HCT116 (cell line): ENCODE data around the gene MLYCD. TPM values are rescaled to one million over a fixed set of nuclear protein-coding genes. Genes with fewer than 3 reads are reported as not detected.

Source experiments
- ATAC-seq: fragments of 200-7000 bp; cut with Tn5 transposase; 2 replicates; pipeline ENCODE4 v1.9.1; 2020; ENCODE audit warnings: mild to moderate bottlenecking, moderate library complexity
- BruUV-seq: library from RNA; stranded (reverse); fragments of 400-500 nt; replicated peaks from 2 replicates; lab custom pipeline; 2021; lab: Mats Ljungman, UMichigan
- CTCF ChIA-PET: fragments of 300-600 bp; sonication (Branson Sonifier 250); formaldehyde crosslinking; loops from one replicate; lab custom pipeline; 2021; ENCODE audit warnings: antibody characterized with exemption; lab: Charles Lee
- POLR2A ChIA-PET: fragments of 300-600, 350-600 bp; sonication (Branson Sonifier 250); formaldehyde crosslinking; loops from one replicate; lab custom pipeline; 2021; ENCODE audit warnings: antibody characterized with exemption; lab: Charles Lee
- RAD21 ChIA-PET, 2 experiments: fragments of 300-600 bp; sonication (Branson Sonifier 250); formaldehyde crosslinking; loops; one replicate each; lab custom pipeline; 2023; ENCODE audit warnings: low total read pairs in 2 of 2; ENCODE audit not compliant: uncharacterized antibody in 2 of 2, unreplicated experiment in 2 of 2, low non-redundant PET in 1 of 2; lab: Charles Lee
- DNase-seq: peaks from one replicate; pipeline ENCODE4 v3.0.0-alpha.2; 2010; ENCODE audit warnings: low read depth, low spot score
- H2AFZ ChIP-seq: fragments of 200-600 bp; shearing (Covaris generic), sonication (generic); 2 replicates; pipeline ENCODE4 v1.6.1; 2017; ENCODE audit warnings: low read depth, mixed run types, mixed read lengths, antibody characterized with exemption, low read length; ENCODE audit not compliant: poor library complexity, severe bottlenecking
- H3K27ac ChIP-seq: 2 replicates; pipeline ENCODE4 v1.5.1; 2012; ENCODE audit warnings: low read depth, low read length
- H3K27me3 ChIP-seq: fragments of 200-600 bp; sonication (generic); 2 replicates; pipeline ENCODE4 v1.6.1; 2016; ENCODE audit warnings: mixed run types, low read length, mixed read lengths; ENCODE audit not compliant: insufficient read depth
- H3K36me3 ChIP-seq, 2 experiments: fragments of 200-500 bp in 1 of 2; fragments of 200-600 bp in 1 of 2; sonication (Bioruptor generic) in 1 of 2; sonication (generic) in 1 of 2; 2 replicates each; pipeline versions ENCODE4 v1.5.1 to v1.6.1; 2014 to 2016; ENCODE audit warnings: low read length in 2 of 2, inconsistent platforms in 1 of 2, mixed read lengths in 1 of 2, mixed run types in 1 of 2; ENCODE audit not compliant: insufficient read depth in 2 of 2, control insufficient read depth in 1 of 2
- H3K4me1 ChIP-seq, 2 experiments: fragments of 200-600 bp in 1 of 2; sonication (generic) in 1 of 2; 2 replicates each; pipeline versions ENCODE4 v1.5.1 to v1.6.1; 2012 to 2017; ENCODE audit warnings: low read length in 2 of 2, inconsistent platforms in 1 of 2, mild to moderate bottlenecking in 1 of 2, mixed read lengths in 1 of 2, mixed run types in 1 of 2, moderate library complexity in 1 of 2; ENCODE audit not compliant: insufficient read depth in 2 of 2, control insufficient read depth in 1 of 2
- H3K4me2 ChIP-seq: fragments of 200-600 bp; sonication (generic); 2 replicates; pipeline ENCODE4 v1.6.1; 2017; ENCODE audit warnings: mixed run types, low read length, mixed read lengths
- H3K4me3 ChIP-seq, 2 experiments: fragments of 200-600 bp in 1 of 2; sonication (generic) in 1 of 2; replicated peaks in 1 of 2; 2 replicates each; pipeline ENCODE4 v1.5.1; 2011 to 2016; ENCODE audit warnings: low read length in 2 of 2, control low read depth in 1 of 2, low read depth in 1 of 2, mild to moderate bottlenecking in 1 of 2, mixed read lengths in 1 of 2, mixed run types in 1 of 2
- H3K79me2 ChIP-seq: fragments of 200-600 bp; sonication (generic); 2 replicates; pipeline ENCODE4 v1.6.1; 2017; ENCODE audit warnings: mild to moderate bottlenecking, mixed run types, low read length, moderate library complexity, mixed read lengths; ENCODE audit not compliant: insufficient read depth
- H3K9ac ChIP-seq: fragments of 200-600 bp; sonication (generic); 2 replicates; pipeline ENCODE4 v1.6.1; 2016; ENCODE audit warnings: low read length, mixed read lengths
- H3K9me2 ChIP-seq: fragments of 200-600 bp; sonication (generic), shearing (Covaris generic); 2 replicates; pipeline ENCODE4 v1.6.1; 2017; ENCODE audit warnings: mixed run types, mild to moderate bottlenecking, moderate library complexity; ENCODE audit not compliant: insufficient read depth
- H3K9me3 ChIP-seq, 2 experiments: fragments of 200-500 bp in 1 of 2; fragments of 200-600 bp in 1 of 2; sonication (Bioruptor generic) in 1 of 2; sonication (generic) in 1 of 2; 2 replicates each; pipeline ENCODE4 v1.6.1; 2014 to 2017; ENCODE audit warnings: low read length in 2 of 2, mixed read lengths in 2 of 2, inconsistent platforms in 1 of 2, low read depth in 1 of 2, mild to moderate bottlenecking in 1 of 2, mixed run types in 1 of 2, moderate library complexity in 1 of 2; ENCODE audit not compliant: control insufficient read depth in 1 of 2, insufficient read depth in 1 of 2
- H4K20me1 ChIP-seq: fragments of 200-600 bp; sonication (generic), shearing (Covaris generic); 2 replicates; pipeline ENCODE4 v1.6.1; 2017; ENCODE audit warnings: mixed run types, mild to moderate bottlenecking, moderate library complexity; ENCODE audit not compliant: insufficient read depth
- ATF3 ChIP-seq: IDR thresholded peaks from 2 replicates; pipeline ENCODE4 v1.6.1; 2012
- CBX3 ChIP-seq: IDR thresholded peaks from 2 replicates; pipeline ENCODE4 v1.6.1; 2012; ENCODE audit warnings: low read depth
- CEBPB ChIP-seq: IDR thresholded peaks from 2 replicates; pipeline ENCODE4 v1.6.1; 2012; ENCODE audit warnings: low read depth
- EZH2 ChIP-seq: fragments of 200-600 bp; sonication (generic); IDR thresholded peaks from 2 replicates; pipeline ENCODE4 v1.6.1; 2017; ENCODE audit warnings: antibody characterized with exemption, mixed run types
- EZH2phosphoT487 ChIP-seq: fragments of 200-600 bp; IDR thresholded peaks from 2 replicates; pipeline ENCODE4 v1.6.1; 2018; ENCODE audit warnings: antibody characterized with exemption, borderline replicate concordance
- FOSL1 ChIP-seq: IDR thresholded peaks from 2 replicates; pipeline ENCODE4 v1.6.1; 2012; ENCODE audit warnings: low read depth
- JUND ChIP-seq: IDR thresholded peaks from 2 replicates; pipeline ENCODE4 v1.6.1; 2012
- POLR2A ChIP-seq: IDR thresholded peaks from 2 replicates; pipeline ENCODE4 v1.7.0; 2011; ENCODE audit warnings: borderline replicate concordance; ENCODE audit not compliant: insufficient read depth, insufficient read length; ENCODE audit errors: extremely low read depth
- RAD21 ChIP-seq: IDR thresholded peaks from 2 replicates; pipeline ENCODE4 v1.6.1; 2012; ENCODE audit warnings: low read depth, mild to moderate bottlenecking
- SRF ChIP-seq: IDR thresholded peaks from 2 replicates; pipeline ENCODE4 v1.6.1; 2012; ENCODE audit warnings: low read depth
- TCF7L2 ChIP-seq: IDR thresholded peaks from 2 replicates; pipeline ENCODE4 v1.7.0; 2011; ENCODE audit warnings: borderline replicate concordance, inconsistent platforms; ENCODE audit not compliant: insufficient read depth, insufficient read length; ENCODE audit errors: extremely low read depth
- ZFX ChIP-seq: fragments of 450-650 bp; IDR thresholded peaks from 2 replicates; pipeline ENCODE4 v1.6.1; 2017
- intact Hi-C: fragments of 100-400 bp; cut with micrococcal nuclease; formaldehyde crosslinking; loops from 2 replicates; pipeline ENCODE4 v1.10.0; 2022
- total RNA-seq: library from RNA; stranded (reverse); gene quantifications from one replicate; pipeline ENCODE4 v1.2.1, GENCODE V29; 2021; ENCODE audit not compliant: unreplicated experiment
- TF ChIP-seq, protein P1 (sequence below): IDR thresholded peaks from 2 replicates; pipeline ENCODE4 v1.6.1; 2012

The MLYCD gene
- total RNA-seq, 1 experiment from 2014 or later: 3.9 TPM

- TF ChIP-seq ATF3: no peak
- no peak for TF ChIP-seq RAD21
- TF ChIP-seq FOSL1: no peak
Measured at GRCh38 chr16:83915081-83915480, 16.2 kb downstream of the MLYCD start (continued).

DNA sequence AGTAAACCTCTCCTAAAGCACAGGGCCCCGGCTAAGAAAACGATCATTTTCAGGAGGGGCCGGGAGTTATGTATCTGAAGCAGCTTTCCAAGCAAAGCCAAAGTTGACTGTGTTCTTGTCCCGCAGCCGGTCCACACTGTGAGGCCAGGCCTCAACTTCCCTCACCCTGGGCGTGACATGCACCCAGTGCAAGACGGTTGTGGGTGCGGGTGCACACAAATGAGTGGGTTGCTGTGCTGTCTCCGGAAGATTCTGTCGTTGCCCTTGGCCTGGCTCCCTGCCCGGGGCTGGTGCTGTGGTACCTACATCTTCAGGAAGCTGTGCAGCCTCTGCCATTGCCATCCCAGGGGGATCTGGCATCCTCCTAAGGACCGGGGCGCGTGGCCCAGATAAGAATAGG is 16.6 kb downstream of the MLYCD start:
- TF ChIP-seq, protein P1, sequence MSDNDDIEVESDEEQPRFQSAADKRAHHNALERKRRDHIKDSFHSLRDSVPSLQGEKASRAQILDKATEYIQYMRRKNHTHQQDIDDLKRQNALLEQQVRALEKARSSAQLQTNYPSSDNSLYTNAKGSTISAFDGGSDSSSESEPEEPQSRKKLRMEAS: no peak
- no peak for TF ChIP-seq ZFX
- no peak for TF ChIP-seq JUND
- no peak for TF ChIP-seq POLR2A
- TF ChIP-seq EZH2: no peak
- no peak for TF ChIP-seq TCF7L2
- TF ChIP-seq EZH2phosphoT487: no peak
- TF ChIP-seq ATF3: no peak
- no peak for TF ChIP-seq CBX3
- TF ChIP-seq SRF: no peak
- no peak for TF ChIP-seq CEBPB
- H3K79me2 ChIP-seq: no peaks in the 10 kb centered on the region
- intact Hi-C loops: no loop called here

More for the DNA sequence above, 16.6 kb downstream of the MLYCD start:
- H3K4me2 ChIP-seq: no peak overlapping the region
- no peak overlapping the region for H3K9ac ChIP-seq
- no peaks in the 10 kb centered on the region for H3K9me2 ChIP-seq
- H3K27me3 ChIP-seq: no peaks in the 10 kb centered on the region
- H3K9me3 ChIP-seq: no peaks in the 10 kb centered on the region
- no peak overlapping the region for H3K4me3 ChIP-seq
- peaks cover 0 to 16% of the 10 kb centered on the region in 2 experiments; a peak in 1 of 4 replicates for H3K4me1 ChIP-seq
- no peak for ATAC-seq
- DNase-seq: no peak
- H4K20me1 ChIP-seq: no peaks in the 10 kb centered on the region
- POLR2A ChIA-PET: no interaction called here
- no peak overlapping the region for H2AFZ ChIP-seq
- RAD21 ChIA-PET: no interaction called here
- 0 out of 4 replicates have a peak, but pooled peaks cover 6 to 8% of the 10 kb centered on the region in 2 experiments for H3K36me3 ChIP-seq
- BruUV-seq: no TSS peak
- CTCF ChIA-PET: no interaction called here
- H3K27ac ChIP-seq: no peak overlapping the region
